GM12891 (cell line): ENCODE measurements around the gene UPK3B.
"Not testable (repeated sequence)": the region's sequence is repeated elsewhere in the genome, so short reads cannot be mapped to it uniquely, and the experiment has no call there.

Source experiments
- DNase-seq: peaks from one replicate; pipeline ENCODE4 v3.0.0; 2011; ENCODE audit warnings: low spot score; ENCODE audit not compliant: insufficient read length
- FAIRE-seq: peaks from 2 replicates; lab custom pipeline; 2011; peaks lifted over from hg19 to GRCh38; lab: Jason Lieb, UNC

The UPK3B gene

GRCh38 chr7:76484456-76484855 is 25.9 kb upstream of the UPK3B start:
- FAIRE-seq, DNase-seq: not testable (repeated sequence)

DNA sequence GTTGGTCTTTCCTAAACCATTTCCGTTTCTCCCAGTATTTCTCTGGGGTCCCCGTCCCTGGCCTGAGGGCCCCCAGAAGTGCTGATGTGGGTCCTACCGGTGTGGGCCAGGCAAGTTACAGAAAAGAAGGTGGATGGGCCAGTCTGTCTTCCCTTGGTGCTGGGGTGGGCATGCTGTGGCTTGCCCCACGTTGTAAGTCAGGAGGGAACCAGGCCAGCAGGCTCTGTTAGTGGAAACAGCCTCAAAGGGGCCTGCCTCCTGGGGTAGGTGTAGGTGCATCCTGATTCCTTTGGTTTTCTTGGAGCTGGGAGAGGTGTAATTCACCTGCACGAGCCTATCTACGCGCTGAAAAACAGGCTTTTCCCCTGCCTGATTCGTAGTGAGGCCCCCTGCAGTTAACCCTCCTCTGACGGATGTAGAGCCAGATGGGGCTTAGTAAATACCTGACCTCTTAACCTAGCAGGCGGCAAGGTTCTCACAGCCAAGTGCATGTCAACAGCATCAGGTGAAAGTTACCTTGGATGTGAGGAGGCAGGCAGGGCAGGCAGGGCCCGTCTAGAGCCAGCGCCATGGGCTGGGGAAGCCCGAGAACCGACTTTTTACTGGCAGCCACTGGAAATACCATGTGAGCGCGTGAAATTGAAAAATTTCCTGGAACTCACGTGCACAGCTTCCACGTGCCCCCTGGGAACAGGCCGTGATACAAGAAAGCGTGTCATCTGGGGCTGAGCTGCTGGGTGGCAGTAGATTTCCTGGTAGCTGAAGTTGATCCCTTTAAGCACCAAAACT is 24.3 kb upstream of the UPK3B start:
- not testable (repeated sequence) for FAIRE-seq, DNase-seq

- DNase-seq: not testable (repeated sequence)
- peak; percentile 99 for FAIRE-seq
These were observed 23.7 kb upstream of the UPK3B start for GRCh38 chr7:76486618-76487017.

DNA sequence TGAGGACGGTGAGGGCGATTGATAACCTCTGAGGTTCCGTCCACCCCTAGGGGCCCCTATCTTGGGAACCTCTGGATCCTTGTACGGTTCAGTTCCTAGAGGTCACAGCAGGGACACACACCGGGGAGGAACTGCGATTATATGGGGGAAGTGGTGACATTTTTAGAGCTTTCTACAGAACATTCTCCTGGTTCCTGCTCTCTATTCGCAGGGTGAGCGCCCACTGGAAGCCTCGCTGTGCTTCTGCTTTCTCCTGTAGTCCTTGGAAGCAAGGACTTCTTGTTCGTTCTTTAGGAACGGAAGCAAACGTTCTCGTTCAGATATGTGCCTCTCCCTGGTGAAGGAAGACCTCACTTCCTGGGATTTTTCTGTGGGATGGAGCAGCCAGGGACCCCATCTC is 22.4 kb upstream of the UPK3B start:
- not testable (repeated sequence) for FAIRE-seq, DNase-seq

- DNase-seq, FAIRE-seq: not testable (repeated sequence)
These were observed 18.2 kb upstream of the UPK3B start for GRCh38 chr7:76492139-76492538.

DNA sequence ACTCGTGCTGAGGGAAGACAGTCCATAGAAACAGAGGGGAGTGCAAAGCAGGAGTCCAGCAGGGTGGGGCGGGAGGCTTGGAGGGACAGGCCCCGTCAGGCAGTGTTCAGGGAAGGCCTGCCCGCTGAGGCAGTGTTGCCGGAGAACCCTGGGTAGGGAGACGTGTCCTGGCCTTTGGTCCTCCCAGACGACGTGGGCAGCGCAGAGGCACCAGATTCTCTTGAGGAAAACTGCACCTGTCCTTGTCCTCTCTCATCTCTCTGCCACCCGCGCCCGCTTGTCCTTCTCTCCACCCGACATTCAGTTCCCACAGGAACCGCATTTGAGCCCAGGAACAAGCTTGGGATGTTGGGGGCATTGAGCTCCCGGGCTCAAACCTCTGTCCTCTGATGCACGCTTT is 14.6 kb upstream of the UPK3B start:
- not testable (repeated sequence) for DNase-seq, FAIRE-seq

DNA sequence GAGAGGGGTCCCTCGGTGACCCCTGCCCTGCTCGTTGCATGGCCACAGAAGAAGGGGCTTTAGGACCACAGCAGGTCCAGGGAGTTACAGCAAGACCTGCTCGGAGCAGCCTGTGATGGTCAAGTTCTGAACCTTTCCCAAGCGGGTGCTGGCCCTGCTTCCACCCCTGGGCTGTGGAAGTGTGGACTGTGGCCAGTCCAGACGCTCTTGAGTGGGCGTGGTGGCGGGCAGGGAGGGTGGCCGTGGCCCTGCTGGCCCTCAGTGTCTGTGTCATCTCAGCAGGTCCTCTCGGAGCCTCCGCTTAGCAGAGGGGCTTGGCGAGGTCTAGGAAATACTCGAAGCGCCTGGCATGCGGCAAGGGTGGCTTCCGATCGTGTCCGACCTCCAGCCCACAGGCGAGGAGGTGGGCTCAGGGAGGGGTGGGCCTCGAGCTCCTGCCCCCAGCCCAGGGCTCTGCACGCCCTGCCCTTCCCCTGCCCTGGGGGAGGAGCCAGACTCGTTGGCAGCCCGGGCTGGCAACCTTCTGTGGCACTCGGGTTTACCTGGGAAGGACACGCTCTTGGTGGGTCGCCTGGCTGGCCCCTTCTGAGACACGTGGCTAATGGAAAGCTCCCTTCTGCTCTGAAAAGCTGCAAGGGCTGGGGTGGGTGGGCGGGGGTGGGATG is 12.3 kb upstream of the UPK3B start:
- not testable (repeated sequence) for FAIRE-seq, DNase-seq

- FAIRE-seq, DNase-seq: not testable (repeated sequence)
These were observed 11.7 kb upstream of the UPK3B start for GRCh38 chr7:76498583-76499200.

- DNase-seq, FAIRE-seq: not testable (repeated sequence)
These were observed 11.0 kb upstream of the UPK3B start for GRCh38 chr7:76499201-76499923.

DNA sequence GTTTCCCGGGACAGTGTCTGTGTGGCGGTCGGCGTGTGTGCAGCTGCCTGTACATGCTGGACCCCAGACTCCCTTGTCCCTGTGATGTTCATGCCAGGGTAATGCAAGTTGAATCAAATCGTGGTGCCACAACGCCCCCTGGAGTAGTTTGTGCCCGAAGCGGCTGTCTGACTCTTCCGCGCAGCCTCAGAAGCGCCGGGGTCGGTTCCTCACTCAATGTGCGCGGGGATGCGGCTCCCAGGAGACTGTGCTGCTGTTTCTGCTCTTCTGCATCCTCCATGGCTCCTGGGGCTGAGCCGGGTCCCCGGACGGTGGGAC is 10.5 kb upstream of the UPK3B start:
- not testable (repeated sequence) for DNase-seq
- FAIRE-seq: peak; percentile 96

DNA sequence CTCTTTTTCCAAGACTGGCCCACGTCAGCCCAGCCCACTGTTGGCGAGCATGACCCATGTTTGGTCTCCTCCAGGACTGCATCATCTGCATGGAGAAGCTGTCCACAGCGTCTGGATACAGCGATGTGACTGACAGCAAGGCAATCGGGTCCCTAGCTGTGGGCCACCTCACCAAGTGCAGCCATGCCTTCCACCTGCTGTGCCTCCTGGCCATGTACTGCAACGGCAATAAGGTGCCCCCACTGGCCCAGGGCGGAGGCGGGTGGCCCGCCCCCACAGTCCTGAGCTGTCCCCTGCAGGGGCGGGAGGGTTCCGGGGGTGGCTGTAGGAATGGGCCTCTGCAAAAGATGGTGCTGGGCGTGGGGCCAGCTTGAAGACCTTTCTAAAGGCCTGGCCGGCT is 8.1 kb upstream of the UPK3B start:
- not testable (repeated sequence) for FAIRE-seq, DNase-seq

DNA sequence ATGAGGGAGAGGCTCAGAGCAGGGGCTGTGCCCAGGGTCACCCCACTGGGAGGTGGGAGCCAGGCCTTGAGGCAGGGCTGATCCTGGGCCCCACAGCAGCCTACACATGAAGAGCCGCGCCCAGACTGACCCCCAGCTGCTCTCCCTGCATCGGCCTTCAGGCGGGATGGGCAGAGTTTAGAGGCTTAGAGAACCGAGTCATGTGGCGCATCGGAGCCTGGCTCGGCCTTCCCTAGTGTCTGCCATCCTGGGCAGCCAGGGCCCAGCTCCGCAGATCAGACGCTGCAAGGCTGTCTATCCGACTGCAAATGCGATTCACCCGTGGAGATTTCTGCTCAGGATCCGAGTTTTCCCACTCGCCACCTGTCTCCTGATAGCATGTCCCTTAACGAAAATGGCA is 7.5 kb upstream of the UPK3B start:
- DNase-seq, FAIRE-seq: not testable (repeated sequence)

DNA sequence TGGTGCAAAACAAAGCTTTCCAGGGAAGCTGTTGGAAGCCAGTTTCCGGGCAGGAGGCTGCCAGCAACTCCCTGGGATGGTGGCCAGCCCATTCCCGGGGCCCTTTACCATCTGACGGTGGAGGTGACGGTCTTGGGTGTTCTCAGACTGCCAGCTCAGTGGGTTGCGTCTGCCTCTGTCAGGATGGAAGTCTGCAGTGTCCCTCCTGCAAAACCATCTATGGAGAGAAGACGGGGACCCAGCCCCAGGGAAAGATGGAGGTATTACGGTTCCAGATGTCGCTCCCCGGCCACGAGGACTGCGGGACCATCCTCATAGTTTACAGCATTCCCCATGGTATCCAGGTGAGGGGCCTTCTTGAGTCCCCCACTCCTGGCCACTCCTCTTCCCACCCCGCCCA is 7.1 kb upstream of the UPK3B start:
- not testable (repeated sequence) for DNase-seq

DNA sequence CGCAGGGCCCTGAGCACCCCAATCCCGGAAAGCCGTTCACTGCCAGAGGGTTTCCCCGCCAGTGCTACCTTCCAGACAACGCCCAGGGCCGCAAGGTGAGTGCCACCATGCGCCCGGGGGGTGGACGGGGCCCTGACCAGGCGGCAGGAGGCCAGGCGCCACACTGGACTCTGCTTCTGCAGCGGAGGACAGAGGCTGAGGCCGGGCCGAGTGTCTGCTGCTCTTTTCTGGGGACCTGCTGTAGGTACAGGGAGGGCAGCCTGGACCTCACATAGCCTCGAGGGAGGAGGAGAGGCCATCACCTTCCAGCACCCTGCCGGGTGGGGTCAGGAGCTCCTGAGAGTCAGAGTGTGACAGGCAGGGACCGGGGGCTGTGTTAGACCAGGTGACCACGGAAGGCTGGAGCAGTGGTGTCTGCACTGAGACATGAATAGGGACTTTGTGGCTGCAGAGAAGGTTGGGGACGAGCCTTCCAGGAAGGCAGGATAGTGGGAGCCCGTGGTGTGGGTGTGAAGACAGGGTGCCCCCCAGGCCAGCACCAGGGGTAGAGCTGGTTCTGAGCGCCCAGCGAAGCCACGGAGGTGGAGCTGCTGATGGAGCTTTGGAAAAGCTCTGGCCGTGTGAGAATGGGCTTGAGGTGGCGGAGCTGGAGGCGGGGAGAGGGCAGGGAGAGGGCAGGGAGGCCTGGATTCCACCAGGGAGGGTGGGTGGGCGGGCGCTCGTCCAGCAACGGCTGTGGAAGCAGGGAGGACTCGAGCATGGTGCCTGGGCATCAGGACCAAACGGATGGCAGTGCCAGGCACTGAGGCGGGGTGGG is 5.8 kb upstream of the UPK3B start:
- DNase-seq: not testable (repeated sequence)
- FAIRE-seq: peak; percentile 9

More for the DNA sequence above, 7.1 kb upstream of the UPK3B start:
- FAIRE-seq: not testable (repeated sequence)
